CD14-positive monocyte (primary cell): ENCODE results near the gene ATXN1. TPM values are rescaled to one million over a fixed set of nuclear protein-coding genes. Genes with fewer than 3 reads are reported as not detected.

Experiments
- DNase-seq, 3 donors: peaks; one replicate each; pipeline ENCODE4 v3.0.0-alpha.2; 2011 to 2022
- H2AFZ ChIP-seq: 2 replicates; pipeline ENCODE4 v1.6.0; 2012; ENCODE audit warnings: mild to moderate bottlenecking, low read depth, low read length, inconsistent platforms; ENCODE audit not compliant: insufficient read depth, poor library complexity, severe bottlenecking
- H3K27ac ChIP-seq, 2 donors: 1 replicate in 1 of 2; 2 replicates in 1 of 2; pipeline ENCODE4 v1.5.1; 2012 to 2013; ENCODE audit warnings: low read length in 2 of 2, control low read depth in 1 of 2, inconsistent platforms in 1 of 2, low read depth in 1 of 2, mild to moderate bottlenecking in 1 of 2
- H3K27me3 ChIP-seq, 2 donors: one replicate each; pipeline versions ENCODE4 v1.6.0 to v1.6.1; 2011 to 2013; ENCODE audit warnings: low read length in 2 of 2; ENCODE audit not compliant: control insufficient read depth in 2 of 2, insufficient read depth in 2 of 2
- H3K36me3 ChIP-seq, 2 donors: replicated peaks in 1 of 2; 1 replicate in 1 of 2; 2 replicates in 1 of 2; pipeline versions ENCODE4 v1.5.1 to v1.6.1; 2012 to 2013; ENCODE audit warnings: low read length in 2 of 2, control low read depth in 1 of 2, inconsistent platforms in 1 of 2, mild to moderate bottlenecking in 1 of 2; ENCODE audit not compliant: insufficient read depth in 2 of 2, control insufficient read depth in 1 of 2
- H3K4me1 ChIP-seq, 2 donors: 1 replicate in 1 of 2; 2 replicates in 1 of 2; pipeline versions ENCODE4 v1.5.1 to v1.6.1; 2012 to 2013; ENCODE audit warnings: low read length in 2 of 2, control low read depth in 1 of 2, inconsistent platforms in 1 of 2, mild to moderate bottlenecking in 1 of 2, moderate library complexity in 1 of 2; ENCODE audit not compliant: insufficient read depth in 2 of 2, control insufficient read depth in 1 of 2
- H3K4me2 ChIP-seq: replicated peaks from 2 replicates; pipeline ENCODE3; 2012; ENCODE audit warnings: low read length, moderate library complexity, mild to moderate bottlenecking; ENCODE audit not compliant: poor library complexity, severe bottlenecking; ENCODE audit errors: extremely low read depth
- H3K4me3 ChIP-seq, 3 experiments: fragments of 200-600 bp in 1 of 3; sonication (generic) in 1 of 3; replicated peaks in 1 of 3; 1 replicate in 2 of 3; 2 replicates in 1 of 3; pipeline ENCODE4 v1.5.1; 2011 to 2013; ENCODE audit warnings: low read length in 3 of 3, mild to moderate bottlenecking in 3 of 3, control low read depth in 2 of 3, low read depth in 2 of 3, inconsistent platforms in 1 of 3, moderate library complexity in 1 of 3
- H3K79me2 ChIP-seq: 2 replicates; pipeline ENCODE4 v1.6.0; 2012; ENCODE audit warnings: mild to moderate bottlenecking, control low read depth, inconsistent platforms, low read length, moderate library complexity; ENCODE audit not compliant: insufficient read depth
- H3K9ac ChIP-seq: 2 replicates; pipeline ENCODE4 v1.6.0; 2017; ENCODE audit warnings: low read length, mild to moderate bottlenecking; ENCODE audit not compliant: insufficient read depth, poor library complexity, severe bottlenecking
- H3K9me3 ChIP-seq, 2 donors: replicated peaks in 1 of 2; 1 replicate in 1 of 2; 2 replicates in 1 of 2; pipeline versions ENCODE4 v1.5.1 to v1.6.1; 2012 to 2013; ENCODE audit warnings: low read length in 2 of 2, control low read depth in 1 of 2; ENCODE audit not compliant: control insufficient read depth in 1 of 2, insufficient read depth in 1 of 2
- H4K20me1 ChIP-seq: 2 replicates; pipeline ENCODE4 v1.6.0; 2012; ENCODE audit warnings: mild to moderate bottlenecking, low read length, control low read depth, moderate library complexity; ENCODE audit not compliant: insufficient read depth
- H3K27ac Mint-ChIP-seq, 7 donors: one replicate each; pipeline ENCODE4 v1.8.0; 2020; ENCODE audit warnings: mild to moderate bottlenecking in 7 of 7, mixed read lengths in 7 of 7, moderate library complexity in 6 of 7, inconsistent platforms in 2 of 7
- H3K27me3 Mint-ChIP-seq, 3 donors: one replicate each; pipeline ENCODE4 v1.8.0; 2021 to 2022; ENCODE audit warnings: low read depth in 3 of 3, mild to moderate bottlenecking in 3 of 3, mixed read lengths in 3 of 3, moderate library complexity in 3 of 3, inconsistent platforms in 1 of 3
- H3K36me3 Mint-ChIP-seq, 2 donors: one replicate each; pipeline ENCODE4 v1.8.0; 2020; ENCODE audit warnings: mixed read lengths in 2 of 2, inconsistent platforms in 1 of 2, mild to moderate bottlenecking in 1 of 2
- H3K4me1 Mint-ChIP-seq: one replicate; pipeline ENCODE4 v1.8.0; 2020; ENCODE audit warnings: mild to moderate bottlenecking, mixed read lengths
- H3K4me3 Mint-ChIP-seq, 2 donors: one replicate each; pipeline ENCODE4 v1.8.0; 2020; ENCODE audit warnings: mild to moderate bottlenecking in 2 of 2, mixed read lengths in 2 of 2, moderate library complexity in 1 of 2
- H3K9me3 Mint-ChIP-seq, 7 donors: one replicate each; pipeline ENCODE4 v1.8.0; 2020 to 2022; ENCODE audit warnings: mixed read lengths in 7 of 7, mild to moderate bottlenecking in 6 of 7, moderate library complexity in 6 of 7, inconsistent platforms in 2 of 7
- CTCF ChIP-seq: fragments of 200-600 bp; IDR thresholded peaks from one replicate; pipeline ENCODE4 v1.8.0; 2022; ENCODE audit warnings: antibody characterized with exemption, mild to moderate bottlenecking
- WGBS: methylation state at CpG from one replicate; pipeline ENCODE4 v1.1.5; 2013; ENCODE audit warnings: missing lambda C conversion rate; ENCODE audit not compliant: insufficient coverage; 5-methylcytosine and 5-hydroxymethylcytosine counted together
- intact Hi-C, 2 donors: fragments of 100-400 bp; cut with micrococcal nuclease; formaldehyde crosslinking; loops; one replicate each; pipeline versions ENCODE4 v1.15.0 to v1.15.1; 2023
- polyA plus RNA-seq, 3 donors: library from polyadenylated mRNA; depleted of rRNA in 1 of 3; unstranded in 2 of 3; stranded (reverse) in 1 of 3; fragments of 300-500 nt in 2 of 3; fragments of >200 nt in 1 of 3; fragmentation: Illumina TruSeq in 2 of 3; gene quantifications; 1 replicate in 2 of 3; 2 replicates in 1 of 3; pipeline ENCODE4 v1.2.3, GENCODE V29; 2012 to 2021

The ATXN1 gene
- polyA plus RNA-seq, 3 donors, result 8.8 to 19.1 (median 10.9) TPM

GRCh38 chr6:16397623-16398022, 363.6 kb downstream of the ATXN1 start:
- DNase-seq, result no peak
- H3K27me3 ChIP-seq, result no peaks in the 10 kb centered on the region
- H3K4me2 ChIP-seq, result no peak overlapping the region
- H3K79me2 ChIP-seq, result no peaks in the 10 kb centered on the region
- H4K20me1 ChIP-seq, result peaks cover 6% of the 10 kb centered on the region
- H3K27ac Mint-ChIP-seq, result no peak overlapping the region
- H3K9me3 ChIP-seq, result no peaks in the 10 kb centered on the region
- H3K4me3 Mint-ChIP-seq, result no peak overlapping the region
- no peak overlapping the region for H3K4me3 ChIP-seq
- intact Hi-C loops, result no loop called here
- no peak overlapping the region for H3K27ac ChIP-seq
- no CpG with 5 or more reads among the region's 4 CpGs for WGBS
- H3K36me3 ChIP-seq, result peaks cover 0 to 2% of the 10 kb centered on the region in 2 donors
- no peaks in the 10 kb centered on the region for H3K4me1 ChIP-seq
- TF ChIP-seq CTCF, result no peak
- H2AFZ ChIP-seq, result no peak overlapping the region
- H3K9ac ChIP-seq, result no peak overlapping the region
- no peaks in the 10 kb centered on the region for H3K27me3 Mint-ChIP-seq
- H3K4me1 Mint-ChIP-seq, result peaks cover 2% of the 10 kb centered on the region
- H3K9me3 Mint-ChIP-seq, result peaks cover 0 to 2% (median 0%) of the 10 kb centered on the region in 7 donors
- peaks cover 18 to 19% of the 10 kb centered on the region in 2 donors for H3K36me3 Mint-ChIP-seq

DNA sequence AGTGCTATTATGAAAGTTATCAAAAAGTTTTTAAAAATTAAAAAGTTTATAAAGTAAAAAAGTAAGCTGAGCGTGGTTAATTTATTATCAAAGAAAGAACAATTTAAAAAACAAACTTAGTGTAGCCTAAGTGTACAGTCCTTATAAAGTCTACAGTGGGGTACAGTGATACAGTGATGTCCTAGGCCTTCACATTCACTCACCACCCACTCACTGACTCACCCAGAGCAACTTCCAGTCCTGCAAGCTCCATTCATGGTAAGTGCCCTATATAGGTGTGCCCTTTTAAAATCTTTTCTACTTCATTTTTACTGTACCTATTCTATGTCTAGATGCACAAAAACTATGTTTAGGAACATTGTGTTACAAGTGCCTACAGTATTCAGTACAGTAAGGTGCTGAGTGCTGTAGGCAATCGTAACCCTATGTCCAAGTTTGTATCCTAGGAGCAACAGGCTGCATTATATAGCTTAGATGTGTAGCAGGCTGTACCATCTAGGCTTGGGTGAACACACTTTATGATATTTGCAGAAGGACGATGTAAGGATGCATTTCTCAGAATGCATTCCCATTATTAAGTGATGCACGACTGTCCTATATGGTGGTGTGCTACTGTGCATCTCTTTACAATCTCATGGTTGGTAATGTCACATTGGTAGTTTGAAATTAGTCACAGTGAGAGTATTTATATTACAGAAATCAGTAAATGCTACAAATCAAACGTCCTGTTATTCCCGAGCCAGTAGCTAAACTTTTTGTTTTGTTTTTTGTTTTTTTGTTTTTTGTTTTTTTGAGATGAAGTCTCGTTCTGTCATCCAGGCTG, 364.6 kb downstream of the ATXN1 start:
- H3K9ac ChIP-seq, result no peak overlapping the region
- WGBS, result 100% methylated on average over 1 of the region's 7 CpGs
- Mint-ChIP-seq H3K36me3 (peaks cover 16 to 17% of the 10 kb centered on the region in 2 donors), H3K4me3 (no peak overlapping the region), H3K27ac (peak overlapping the region in 1 of 7 donors; percentile 33), H3K4me1 (peaks cover 3% of the 10 kb centered on the region), H3K27me3 (no peaks in the 10 kb centered on the region), H3K9me3 (peaks cover 0 to 2% (median 0%) of the 10 kb centered on the region in 7 donors)
- peaks cover 6% of the 10 kb centered on the region for H4K20me1 ChIP-seq
- DNase-seq, result no peak
- H3K36me3 ChIP-seq, result peaks cover 0 to 2% of the 10 kb centered on the region in 2 donors
- H3K4me2 ChIP-seq, result no peak overlapping the region
- H3K4me1 ChIP-seq, result no peaks in the 10 kb centered on the region
- no peak overlapping the region for H2AFZ ChIP-seq
- intact Hi-C loops, result no loop called here
- H3K79me2 ChIP-seq, result no peaks in the 10 kb centered on the region
- H3K27me3 ChIP-seq, result no peaks in the 10 kb centered on the region
- no peak for TF ChIP-seq CTCF
- no peak overlapping the region for H3K27ac ChIP-seq
- H3K9me3 ChIP-seq, result no peaks in the 10 kb centered on the region
- H3K4me3 ChIP-seq, result no peak overlapping the region
